SK-N-SH (cell line): ENCODE data around the gene ARHGDIA.

Source experiments
- EP300 ChIP-seq, 2 experiments: IDR thresholded peaks; 2 replicates each; pipeline versions ENCODE4 v1.4.0 to v1.6.1; 2012; ENCODE audit warnings: borderline replicate concordance in 1 of 2, low read depth in 1 of 2, low read length in 1 of 2
- FOXM1 ChIP-seq: IDR thresholded peaks from 2 replicates; pipeline ENCODE4 v1.4.0; 2012; ENCODE audit warnings: low read depth, mild to moderate bottlenecking
- MXI1 ChIP-seq: IDR thresholded peaks from 2 replicates; pipeline ENCODE4 v1.6.1; 2012; ENCODE audit warnings: mild to moderate bottlenecking, low read depth, low read length, improper control_type of control experiment
- NFIC ChIP-seq: IDR thresholded peaks from 2 replicates; pipeline ENCODE4 v1.4.0; 2012; ENCODE audit warnings: borderline replicate concordance
- POLR2AphosphoS5 ChIP-seq: IDR thresholded peaks from 2 replicates; pipeline ENCODE4 v1.6.1; 2012; ENCODE audit warnings: low read depth, low read length
- RCOR1 ChIP-seq: fragments of 150-350 bp; IDR thresholded peaks from 2 replicates; pipeline ENCODE4 v1.6.1; 2017; ENCODE audit warnings: antibody characterized with exemption, low read length
- RFX5 ChIP-seq: IDR thresholded peaks from 2 replicates; pipeline ENCODE4 v1.6.1; 2012; ENCODE audit warnings: mild to moderate bottlenecking, improper control_type of control experiment, low read length
- TCF12 ChIP-seq: IDR thresholded peaks from 2 replicates; pipeline ENCODE4 v1.4.0; 2012
- TF ChIP-seq, protein P1 (sequence below): fragments of 200-600 bp; sonication (generic); IDR thresholded peaks from 2 replicates; pipeline ENCODE4 v1.6.1; 2017; ENCODE audit warnings: antibody characterized with exemption, mild to moderate bottlenecking, moderate library complexity
- TF ChIP-seq, protein P2 (sequence below): IDR thresholded peaks from 2 replicates; pipeline ENCODE4 v1.4.0; 2012; ENCODE audit warnings: low read depth, borderline replicate concordance

- TF ChIP-seq, protein P1, sequence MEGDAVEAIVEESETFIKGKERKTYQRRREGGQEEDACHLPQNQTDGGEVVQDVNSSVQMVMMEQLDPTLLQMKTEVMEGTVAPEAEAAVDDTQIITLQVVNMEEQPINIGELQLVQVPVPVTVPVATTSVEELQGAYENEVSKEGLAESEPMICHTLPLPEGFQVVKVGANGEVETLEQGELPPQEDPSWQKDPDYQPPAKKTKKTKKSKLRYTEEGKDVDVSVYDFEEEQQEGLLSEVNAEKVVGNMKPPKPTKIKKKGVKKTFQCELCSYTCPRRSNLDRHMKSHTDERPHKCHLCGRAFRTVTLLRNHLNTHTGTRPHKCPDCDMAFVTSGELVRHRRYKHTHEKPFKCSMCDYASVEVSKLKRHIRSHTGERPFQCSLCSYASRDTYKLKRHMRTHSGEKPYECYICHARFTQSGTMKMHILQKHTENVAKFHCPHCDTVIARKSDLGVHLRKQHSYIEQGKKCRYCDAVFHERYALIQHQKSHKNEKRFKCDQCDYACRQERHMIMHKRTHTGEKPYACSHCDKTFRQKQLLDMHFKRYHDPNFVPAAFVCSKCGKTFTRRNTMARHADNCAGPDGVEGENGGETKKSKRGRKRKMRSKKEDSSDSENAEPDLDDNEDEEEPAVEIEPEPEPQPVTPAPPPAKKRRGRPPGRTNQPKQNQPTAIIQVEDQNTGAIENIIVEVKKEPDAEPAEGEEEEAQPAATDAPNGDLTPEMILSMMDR = peak; percentile 23
- no peak for TF ChIP-seq MXI1
- TF ChIP-seq POLR2AphosphoS5 = no peak
- no peak for TF ChIP-seq RCOR1
- TF ChIP-seq, protein P2, sequence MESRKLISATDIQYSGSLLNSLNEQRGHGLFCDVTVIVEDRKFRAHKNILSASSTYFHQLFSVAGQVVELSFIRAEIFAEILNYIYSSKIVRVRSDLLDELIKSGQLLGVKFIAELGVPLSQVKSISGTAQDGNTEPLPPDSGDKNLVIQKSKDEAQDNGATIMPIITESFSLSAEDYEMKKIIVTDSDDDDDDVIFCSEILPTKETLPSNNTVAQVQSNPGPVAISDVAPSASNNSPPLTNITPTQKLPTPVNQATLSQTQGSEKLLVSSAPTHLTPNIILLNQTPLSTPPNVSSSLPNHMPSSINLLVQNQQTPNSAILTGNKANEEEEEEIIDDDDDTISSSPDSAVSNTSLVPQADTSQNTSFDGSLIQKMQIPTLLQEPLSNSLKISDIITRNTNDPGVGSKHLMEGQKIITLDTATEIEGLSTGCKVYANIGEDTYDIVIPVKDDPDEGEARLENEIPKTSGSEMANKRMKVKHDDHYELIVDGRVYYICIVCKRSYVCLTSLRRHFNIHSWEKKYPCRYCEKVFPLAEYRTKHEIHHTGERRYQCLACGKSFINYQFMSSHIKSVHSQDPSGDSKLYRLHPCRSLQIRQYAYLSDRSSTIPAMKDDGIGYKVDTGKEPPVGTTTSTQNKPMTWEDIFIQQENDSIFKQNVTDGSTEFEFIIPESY = no peak
- TF ChIP-seq TCF12 = no peak
- TF ChIP-seq FOXM1 = no peak
- TF ChIP-seq RFX5 = no peak
- TF ChIP-seq EP300 (IDR thresholded peaks at IDR 0.05; ENCODE audit: borderline replicate concordance in 1 of 2, low read depth in 1 of 2, low read length in 1 of 2) = no peak
- no peak for TF ChIP-seq NFIC
Measured at GRCh38 chr17:81825841-81826466, 45.2 kb downstream of the ARHGDIA start.
